K562 (cell line): ENCODE measurements around the gene RFNG. TPM values are rescaled to one million over a fixed set of nuclear protein-coding genes. Genes with fewer than 3 reads are reported as not detected.

Source experiments
- ATAC-seq: fragments of 200-7000 bp; cut with Tn5 transposase; 3 replicates; pipeline ENCODE4 v1.9.1; 2020; ENCODE audit warnings: moderate library complexity
- BruUV-seq: library from RNA; stranded (reverse); fragments of 400-500 nt; replicated peaks from 2 replicates; lab custom pipeline; 2021; lab: Mats Ljungman, UMichigan
- CTCF ChIA-PET: fragments of 300-600 bp; formaldehyde crosslinking; extraction: SDS; loops from one replicate; lab custom pipeline; 2021; ENCODE audit warnings: low intra/inter-chr PET ratio; lab: Yijun Ruan, JAX
- POLR2A ChIA-PET: fragments of 300-600, 350-650 bp; sonication (Branson Sonifier 250); formaldehyde crosslinking; extraction: SDS; loops from one replicate; lab custom pipeline; 2021; ENCODE audit warnings: antibody characterized with exemption, inconsistent platforms; lab: Yijun Ruan, JAX
- DNase-seq, 4 experiments: peaks; one replicate each; pipeline versions ENCODE4 v3.0.0 to v3.0.0-alpha.2; 2011 to 2018; ENCODE audit warnings: low spot score in 3 of 4, mixed read lengths in 3 of 4; ENCODE audit errors: extremely low read depth in 1 of 4
- FAIRE-seq: peaks from 2 replicates; lab custom pipeline; 2011; peaks lifted over from hg19 to GRCh38; lab: Jason Lieb, UNC
- H2AFZ ChIP-seq: 2 replicates; pipeline ENCODE4 v1.6.0; 2011; ENCODE audit warnings: low read depth, low read length, control low read depth, inconsistent platforms
- H3K27ac ChIP-seq: fragments of 200-600 bp; 3 replicates; pipeline ENCODE4 v1.8.0; 2011; ENCODE audit warnings: low read depth, mild to moderate bottlenecking, control low read depth, inconsistent platforms, low read length, moderate library complexity, mixed read lengths; ENCODE audit errors: extremely low read depth
- H3K27me3 ChIP-seq, 2 experiments: fragments of 300-600 bp in 1 of 2; 2 replicates in 1 of 2; 3 replicates in 1 of 2; pipeline versions ENCODE4 v1.6.0 to v1.8.0; 2011; ENCODE audit warnings: inconsistent platforms in 2 of 2, low read length in 2 of 2, mild to moderate bottlenecking in 1 of 2, mixed read lengths in 1 of 2, moderate library complexity in 1 of 2; ENCODE audit not compliant: control insufficient read depth in 2 of 2, insufficient read depth in 2 of 2
- H3K36me3 ChIP-seq: fragments of 300-600 bp; 3 replicates; pipeline ENCODE4 v1.8.0; 2011; ENCODE audit warnings: mild to moderate bottlenecking, low read length, inconsistent platforms; ENCODE audit not compliant: control insufficient read depth, insufficient read depth
- H3K4me1 ChIP-seq, 2 experiments: fragments of 200-600 bp in 1 of 2; replicated peaks in 1 of 2; 2 replicates in 1 of 2; 3 replicates in 1 of 2; pipeline versions ENCODE4 v1.5.1 to v1.8.0; 2011; ENCODE audit warnings: inconsistent platforms in 2 of 2, low read length in 2 of 2, mild to moderate bottlenecking in 1 of 2, mixed read lengths in 1 of 2, moderate library complexity in 1 of 2; ENCODE audit not compliant: control insufficient read depth in 2 of 2, insufficient read depth in 2 of 2
- H3K4me2 ChIP-seq: 2 replicates; pipeline ENCODE4 v1.6.1; 2011; ENCODE audit warnings: low read length, control low read depth, inconsistent platforms, mixed read lengths; ENCODE audit not compliant: insufficient read depth
- H3K4me3 ChIP-seq: fragments of 200-600 bp; sonication (generic), shearing (Covaris generic); 2 replicates; pipeline ENCODE4 v1.5.1; 2016; ENCODE audit warnings: control low read depth, inconsistent platforms
- H3K79me2 ChIP-seq: fragments of 200-600 bp; 3 replicates; pipeline ENCODE4 v1.8.0; 2011; ENCODE audit warnings: low read length, inconsistent platforms; ENCODE audit not compliant: control insufficient read depth, insufficient read depth
- H3K9ac ChIP-seq, 2 experiments: 2 replicates each; pipeline versions ENCODE4 v1.6.0 to v1.6.1; 2011; ENCODE audit warnings: low read depth in 2 of 2, low read length in 2 of 2, control low read depth in 1 of 2, inconsistent platforms in 1 of 2, mild to moderate bottlenecking in 1 of 2, mixed read lengths in 1 of 2; ENCODE audit not compliant: insufficient read depth in 1 of 2
- H3K9me1 ChIP-seq: one replicate; pipeline ENCODE4 v1.6.0; 2011; ENCODE audit warnings: inconsistent platforms, mild to moderate bottlenecking, low read length, moderate library complexity; ENCODE audit not compliant: control insufficient read depth, insufficient read depth
- H3K9me3 ChIP-seq: replicated peaks from 2 replicates; pipeline ENCODE4 v1.5.1; 2011; ENCODE audit warnings: low read depth, low read length, inconsistent platforms; ENCODE audit not compliant: control insufficient read depth, insufficient read depth
- H4K20me1 ChIP-seq: replicated peaks from 2 replicates; pipeline ENCODE4 v1.6.1; 2011; ENCODE audit warnings: low read length, inconsistent platforms, mixed read lengths; ENCODE audit not compliant: control insufficient read depth, insufficient read depth
- CREB1 ChIP-seq, 2 experiments: sonication (generic) in 1 of 2; formaldehyde crosslinking in 1 of 2; IDR thresholded peaks; 2 replicates each; pipeline versions ENCODE4 v1.6.1 to v1.8.0; 2012 to 2022; ENCODE audit warnings: inconsistent platforms in 1 of 2, mild to moderate bottlenecking in 1 of 2, missing genetic modification reagents in 1 of 2, moderate library complexity in 1 of 2
- ELF1 ChIP-seq: fragments of 200-800 bp; sonication (Bioruptor generic); IDR thresholded peaks from 2 replicates; pipeline ENCODE4 v1.6.1; 2016; ENCODE audit warnings: missing genetic modification characterization, missing compliant biosample characterization
- POLR2A ChIP-seq: fragments of 450-650 bp; conservative IDR thresholded peaks from 2 replicates; pipeline ENCODE4 v1.6.1; 2016
- POLR2G ChIP-seq: fragments of 200-400 bp; formaldehyde crosslinking; IDR thresholded peaks from 2 replicates; pipeline ENCODE4 v1.6.1; 2017; ENCODE audit warnings: low read depth, mild to moderate bottlenecking, antibody characterized with exemption, low read length, moderate library complexity
- RBFOX2 ChIP-seq: fragments of 200-400 bp; formaldehyde crosslinking; IDR thresholded peaks from 2 replicates; pipeline ENCODE4 v1.6.1; 2017; ENCODE audit warnings: low read depth, mild to moderate bottlenecking, low read length, moderate library complexity
- RBM22 ChIP-seq: fragments of 200-400 bp; formaldehyde crosslinking; IDR thresholded peaks from 2 replicates; pipeline ENCODE4 v1.6.1; 2018; ENCODE audit warnings: low read length, low read depth; ENCODE audit not compliant: poor library complexity, severe bottlenecking
- ZKSCAN1 ChIP-seq: fragments of 150-350 bp; IDR thresholded peaks from 2 replicates; pipeline ENCODE4 v1.6.1; 2016; ENCODE audit warnings: low read depth, low read length
- ZNF165 ChIP-seq: fragments of 250-450 bp; sonication (Bioruptor Pico); IDR thresholded peaks from 2 replicates; pipeline ENCODE4 v1.4.0; 2020; ENCODE audit warnings: borderline replicate concordance
- WGBS: fragments of 100-300 bp; shearing (Covaris generic); methylation state at CpG from one replicate; pipeline ENCODE4 v1.1.6; 2016; ENCODE audit warnings: low coverage, mixed read lengths; ENCODE audit not compliant: insufficient coverage; ENCODE audit errors: missing lambda C conversion rate; 5-methylcytosine and 5-hydroxymethylcytosine counted together
- in situ Hi-C: fragments of 300-500 bp; cut with MboI; formaldehyde crosslinking; loops from 4 replicates; pipeline ENCODE4 v1.15.0; 2018; ENCODE audit warnings: inconsistent platforms, mixed read lengths
- intact Hi-C: fragments of 100-400 bp; cut with micrococcal nuclease; formaldehyde crosslinking; loops from 2 replicates; pipeline ENCODE4 v1.14.2; 2022
- polyA plus RNA-seq, 8 experiments: library from polyadenylated mRNA; depleted of rRNA in 4 of 8; stranded (reverse) in 5 of 8; unstranded in 3 of 8; fragments of >200 nt; fragmentation: Nextera tagmentation in 2 of 8; fragmentation: Illumina TruSeq in 1 of 8; extraction: Ambion mirVana in 2 of 8; extraction: Trizol in 1 of 8; gene quantifications; 2 replicates each; pipeline versions ENCODE4 v1.2.1 to v1.2.3, GENCODE V29; 2011 to 2014; ENCODE audit warnings: inconsistent platforms in 1 of 8, missing spikeins in 1 of 8
- total RNA-seq, 7 experiments: library from RNA; depleted of rRNA in 6 of 7; stranded (reverse); fragments of >200 nt in 6 of 7; fragmentation: Illumina TruSeq in 2 of 7; extraction: Trizol in 2 of 7; gene quantifications; 2 replicates each; pipeline versions ENCODE4 v1.2.1 to v1.2.3, GENCODE V29; 2011 to 2021; ENCODE audit warnings: low replicate concordance in 1 of 7

Gene RFNG
- total and polyA plus RNA-seq, 9 of the 15 experiments (the other 6 are each of a cell fraction or from before 2014, with no cell fraction given) = 0.32 to 32.8 (median 9.5) TPM

GRCh38 chr17:82083533-82084359, 32.1 kb upstream of the RFNG start:
- intact Hi-C loops = no loop called here

More at GRCh38 chr17:82083533-82084359, 32.1 kb upstream of the RFNG start:
- TF ChIP-seq POLR2A (0 out of 2 replicates have a peak, but pooled peaks have one; percentile 38), ZKSCAN1 (peak; percentile 96), POLR2G (peak; percentile 43), RBM22 (peak; percentile 13), ZNF165 (CRISPR knock-in tag) (no peak), ELF1 (tag) (no peak), CREB1 (IDR thresholded peaks at IDR 0.05) (0 out of 2 replicates have a peak, but pooled peaks have one; percentile 5), CREB1 (CRISPR knock-in tag; IDR thresholded peaks at IDR 0.05) (no peak), RBFOX2 (peak; percentile 65)
- DNase-seq = no peak
- H3K4me1 ChIP-seq = peaks cover 0 to 68% of the 10 kb centered on the region in 2 experiments; a peak in 1 of 5 replicates
- CTCF ChIA-PET = no interaction called here
- POLR2A ChIA-PET = interaction anchor here (0.5 to 1.2 kb wide), 2 partner anchors 8 to 179 kb away, joined by 3 to 4 read pairs; no protein-coding TSS in a partner anchor
- peaks cover 21% of the 10 kb centered on the region for H4K20me1 ChIP-seq
- H3K4me2 ChIP-seq = no peak overlapping the region
- 96% methylated on average over 18 of the region's 55 CpGs for WGBS
- no peaks in the 10 kb centered on the region for H3K9me1 ChIP-seq
- H3K9me3 ChIP-seq = no peaks in the 10 kb centered on the region
- peaks cover 2% of the 10 kb centered on the region; the same call in 1 of the 3 replicates for H3K79me2 ChIP-seq
- no peak overlapping the region for H3K27ac ChIP-seq
- H3K4me3 ChIP-seq = no peak overlapping the region
- peaks cover 98% of the 10 kb centered on the region; the same call in 2 of the 3 replicates for H3K36me3 ChIP-seq
- H3K9ac ChIP-seq = no peak overlapping the region; a peak in 1 of 4 replicates
- no peak overlapping the region for H2AFZ ChIP-seq
- ATAC-seq = no peak
- in situ Hi-C loops = no loop called here
- no peaks in the 10 kb centered on the region for H3K27me3 ChIP-seq
- no TSS peak for BruUV-seq
- no peak for FAIRE-seq
